ENCODE measurements around the gene ZYG11A. TPM values are rescaled to one million over a fixed set of nuclear protein-coding genes. Genes with fewer than 3 reads are reported as not detected.

ZYG11A gene
- total and polyA plus RNA-seq, 2 of the 13 experiments (the other 11 are each of a cell fraction or from before 2014, with no cell fraction given): not detected

DNA sequence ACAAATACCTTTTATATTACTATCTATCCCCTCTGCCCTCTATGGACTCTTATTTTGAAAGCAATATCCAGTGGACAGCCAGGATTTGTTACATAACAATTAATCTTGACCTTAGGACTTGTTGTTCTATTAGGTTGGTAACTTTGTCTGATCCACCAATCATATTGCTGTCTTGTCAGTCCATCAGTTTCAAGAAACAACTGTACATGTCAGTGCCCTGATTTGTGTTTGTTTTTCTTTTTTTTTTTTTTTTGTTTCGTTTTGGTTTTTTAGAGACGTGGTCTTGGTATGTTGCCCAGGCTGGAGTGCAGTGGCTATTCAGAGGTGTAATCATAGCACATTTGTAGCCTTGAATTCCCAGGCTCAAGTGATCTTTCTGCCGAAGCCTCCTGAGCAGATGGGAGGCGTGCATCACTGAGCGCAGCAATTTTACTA, 83.0 kb downstream of the ZYG11A start (continued):
- peak; percentile 13; the same call in 1 of the 2 replicates for TF ChIP-seq SALL1 (CRISPR knock-in tag; IDR thresholded peaks at IDR 0.05)
- no peak for TF ChIP-seq TBP (CRISPR knock-in tag; IDR thresholded peaks at IDR 0.05)
- no peak for TF ChIP-seq RAD21 (CRISPR knock-in tag; IDR thresholded peaks at IDR 0.05)
- no peak; the same call in 1 of the 2 replicates for TF ChIP-seq SKIL (CRISPR knock-in tag; IDR thresholded peaks at IDR 0.05; ENCODE audit: borderline replicate concordance)
- TF ChIP-seq ZNF780A (CRISPR knock-in tag; IDR thresholded peaks at IDR 0.05): no peak
- TF ChIP-seq KLF9 (CRISPR knock-in tag; IDR thresholded peaks at IDR 0.05; ENCODE audit: low read depth): no peak
- no peak for TF ChIP-seq REXO4 (CRISPR knock-in tag; IDR thresholded peaks at IDR 0.05; ENCODE audit: borderline replicate concordance)
- no peak for TF ChIP-seq KDM4B (CRISPR knock-in tag; IDR thresholded peaks at IDR 0.05)
- TF ChIP-seq ZNF564 (CRISPR knock-in tag; IDR thresholded peaks at IDR 0.05): no peak
- TF ChIP-seq, protein P1, sequence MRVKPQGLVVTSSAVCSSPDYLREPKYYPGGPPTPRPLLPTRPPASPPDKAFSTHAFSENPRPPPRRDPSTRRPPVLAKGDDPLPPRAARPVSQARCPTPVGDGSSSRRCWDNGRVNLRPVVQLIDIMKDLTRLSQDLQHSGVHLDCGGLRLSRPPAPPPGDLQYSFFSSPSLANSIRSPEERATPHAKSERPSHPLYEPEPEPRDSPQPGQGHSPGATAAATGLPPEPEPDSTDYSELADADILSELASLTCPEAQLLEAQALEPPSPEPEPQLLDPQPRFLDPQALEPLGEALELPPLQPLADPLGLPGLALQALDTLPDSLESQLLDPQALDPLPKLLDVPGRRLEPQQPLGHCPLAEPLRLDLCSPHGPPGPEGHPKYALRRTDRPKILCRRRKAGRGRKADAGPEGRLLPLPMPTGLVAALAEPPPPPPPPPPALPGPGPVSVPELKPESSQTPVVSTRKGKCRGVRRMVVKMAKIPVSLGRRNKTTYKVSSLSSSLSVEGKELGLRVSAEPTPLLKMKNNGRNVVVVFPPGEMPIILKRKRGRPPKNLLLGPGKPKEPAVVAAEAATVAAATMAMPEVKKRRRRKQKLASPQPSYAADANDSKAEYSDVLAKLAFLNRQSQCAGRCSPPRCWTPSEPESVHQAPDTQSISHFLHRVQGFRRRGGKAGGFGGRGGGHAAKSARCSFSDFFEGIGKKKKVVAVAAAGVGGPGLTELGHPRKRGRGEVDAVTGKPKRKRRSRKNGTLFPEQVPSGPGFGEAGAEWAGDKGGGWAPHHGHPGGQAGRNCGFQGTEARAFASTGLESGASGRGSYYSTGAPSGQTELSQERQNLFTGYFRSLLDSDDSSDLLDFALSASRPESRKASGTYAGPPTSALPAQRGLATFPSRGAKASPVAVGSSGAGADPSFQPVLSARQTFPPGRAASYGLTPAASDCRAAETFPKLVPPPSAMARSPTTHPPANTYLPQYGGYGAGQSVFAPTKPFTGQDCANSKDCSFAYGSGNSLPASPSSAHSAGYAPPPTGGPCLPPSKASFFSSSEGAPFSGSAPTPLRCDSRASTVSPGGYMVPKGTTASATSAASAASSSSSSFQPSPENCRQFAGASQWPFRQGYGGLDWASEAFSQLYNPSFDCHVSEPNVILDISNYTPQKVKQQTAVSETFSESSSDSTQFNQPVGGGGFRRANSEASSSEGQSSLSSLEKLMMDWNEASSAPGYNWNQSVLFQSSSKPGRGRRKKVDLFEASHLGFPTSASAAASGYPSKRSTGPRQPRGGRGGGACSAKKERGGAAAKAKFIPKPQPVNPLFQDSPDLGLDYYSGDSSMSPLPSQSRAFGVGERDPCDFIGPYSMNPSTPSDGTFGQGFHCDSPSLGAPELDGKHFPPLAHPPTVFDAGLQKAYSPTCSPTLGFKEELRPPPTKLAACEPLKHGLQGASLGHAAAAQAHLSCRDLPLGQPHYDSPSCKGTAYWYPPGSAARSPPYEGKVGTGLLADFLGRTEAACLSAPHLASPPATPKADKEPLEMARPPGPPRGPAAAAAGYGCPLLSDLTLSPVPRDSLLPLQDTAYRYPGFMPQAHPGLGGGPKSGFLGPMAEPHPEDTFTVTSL (CRISPR knock-in tag; IDR thresholded peaks at IDR 0.05; ENCODE audit: borderline replicate concordance): no peak
- TF ChIP-seq GABPA (IDR thresholded peaks at IDR 0.05; ENCODE audit: low read depth, low read length): no peak
- peak; percentile 35; the same call in 1 of the 2 replicates for TF ChIP-seq GABPA (CRISPR knock-in tag; IDR thresholded peaks at IDR 0.05; ENCODE audit: low read depth)
- no peak for TF ChIP-seq DMTF1 (CRISPR knock-in tag; IDR thresholded peaks at IDR 0.05)
- TF ChIP-seq, protein P2, sequence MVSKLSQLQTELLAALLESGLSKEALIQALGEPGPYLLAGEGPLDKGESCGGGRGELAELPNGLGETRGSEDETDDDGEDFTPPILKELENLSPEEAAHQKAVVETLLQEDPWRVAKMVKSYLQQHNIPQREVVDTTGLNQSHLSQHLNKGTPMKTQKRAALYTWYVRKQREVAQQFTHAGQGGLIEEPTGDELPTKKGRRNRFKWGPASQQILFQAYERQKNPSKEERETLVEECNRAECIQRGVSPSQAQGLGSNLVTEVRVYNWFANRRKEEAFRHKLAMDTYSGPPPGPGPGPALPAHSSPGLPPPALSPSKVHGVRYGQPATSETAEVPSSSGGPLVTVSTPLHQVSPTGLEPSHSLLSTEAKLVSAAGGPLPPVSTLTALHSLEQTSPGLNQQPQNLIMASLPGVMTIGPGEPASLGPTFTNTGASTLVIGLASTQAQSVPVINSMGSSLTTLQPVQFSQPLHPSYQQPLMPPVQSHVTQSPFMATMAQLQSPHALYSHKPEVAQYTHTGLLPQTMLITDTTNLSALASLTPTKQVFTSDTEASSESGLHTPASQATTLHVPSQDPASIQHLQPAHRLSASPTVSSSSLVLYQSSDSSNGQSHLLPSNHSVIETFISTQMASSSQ (IDR thresholded peaks at IDR 0.05; ENCODE audit: low read depth): no peak
- TF ChIP-seq, protein P2 (CRISPR knock-in tag; IDR thresholded peaks at IDR 0.05; ENCODE audit: borderline replicate concordance): no peak
- TF ChIP-seq IRF2 (CRISPR knock-in tag; IDR thresholded peaks at IDR 0.05): no peak

All from HepG2 (cell line).